Right cardiac atrium (tissue), 5 donors: Measurements from ENCODE around the gene PLN. TPM values are rescaled to one million over a fixed set of nuclear protein-coding genes. Genes with fewer than 3 reads are reported as not detected.

Experiments
- ATAC-seq, 2 donors: fragments of 200-7000 bp; cut with Tn5 transposase; one replicate each; pipeline versions ENCODE4 v1.8.0 to v1.9.1; 2020; ENCODE audit warnings: moderate library complexity in 2 of 2, mild to moderate bottlenecking in 1 of 2
- DNase-seq, 3 donors: peaks; one replicate each; pipeline ENCODE4 v3.0.0-alpha.2; 2020
- H3K27ac ChIP-seq: one replicate; pipeline ENCODE4 v1.5.1; 2013; ENCODE audit warnings: mild to moderate bottlenecking, low read length, control low read depth, moderate library complexity
- H3K27me3 ChIP-seq: one replicate; pipeline ENCODE4 v1.6.1; 2013; ENCODE audit not compliant: control insufficient read depth, insufficient read depth
- H3K4me1 ChIP-seq: one replicate; pipeline ENCODE4 v1.6.1; 2013; ENCODE audit warnings: low read length; ENCODE audit not compliant: control insufficient read depth, insufficient read depth
- H3K4me3 ChIP-seq: one replicate; pipeline ENCODE4 v1.5.1; 2013; ENCODE audit warnings: low read length, control low read depth
- H3K9me3 ChIP-seq: one replicate; pipeline ENCODE4 v1.6.1; 2013; ENCODE audit warnings: low read length; ENCODE audit not compliant: control insufficient read depth
- WGBS: extraction: QIAGEN DNeasy Blood & Tissue Kit; methylation state at CpG from one replicate; pipeline ENCODE4 v1.1.7; 2013; 5-methylcytosine and 5-hydroxymethylcytosine counted together
- intact Hi-C, 4 donors: fragments of 100-400 bp; cut with DNase I; formaldehyde crosslinking; loops; one replicate each; pipeline versions ENCODE4 v1.11.0 to v1.14.0; 2022 to 2023
- polyA plus RNA-seq: library from polyadenylated mRNA; stranded (reverse); fragments of 200-250 nt; gene quantifications from one replicate; pipeline ENCODE4 v1.2.3, GENCODE V29; 2013
- total RNA-seq, 4 donors: library from RNA; stranded (reverse); fragmentation: NEBNext Ultra II Directional; extraction: Animal tissue kit (Norgen Biotek cat#: 25700); gene quantifications; one replicate each; pipeline ENCODE4 v1.2.1, GENCODE V29; 2021
- donor health status: healthy with polysubstance abuse.
- donor health status: DM: no; HTN: yes; CAD: no.
- donor health status: DM: no; HTN: no; CAD: no.
- donor health status: DM: no; HTN: yes; CAD: no; lungs with severe emphysema.
- donor health status: DM: yes; HTN: yes; CAD: no.

Gene PLN
- total and polyA plus RNA-seq, 5 donors: 654 to 1,907 (median 1,272) TPM

DNA sequence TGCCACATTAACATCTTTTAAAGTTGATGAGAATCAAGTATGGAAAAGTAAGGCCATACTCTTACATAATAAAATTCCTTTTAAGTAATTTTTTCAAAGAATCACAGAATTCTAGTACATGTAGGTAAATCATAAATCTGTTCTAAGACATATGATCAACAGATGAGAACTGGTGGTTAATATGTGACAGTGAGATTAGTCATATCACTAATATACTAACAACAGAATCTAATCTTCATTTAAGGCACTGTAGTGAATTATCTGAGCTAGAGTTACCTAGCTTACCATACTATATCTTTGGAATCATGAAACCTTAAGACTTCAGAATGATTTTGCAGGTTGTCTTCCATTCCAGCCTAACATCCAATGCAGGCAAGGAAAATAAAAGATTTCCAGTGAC, 11.6 kb downstream of the PLN start:
- intact Hi-C loops: no loop called here
- H3K4me1 ChIP-seq: no peaks in the 10 kb centered on the region
- no peaks in the 10 kb centered on the region for H3K9me3 ChIP-seq
- no peaks in the 10 kb centered on the region for H3K27me3 ChIP-seq
- ATAC-seq (no peak), DNase-seq (no peak)
- no peak overlapping the region for H3K27ac ChIP-seq
- no peak overlapping the region for H3K4me3 ChIP-seq

DNA sequence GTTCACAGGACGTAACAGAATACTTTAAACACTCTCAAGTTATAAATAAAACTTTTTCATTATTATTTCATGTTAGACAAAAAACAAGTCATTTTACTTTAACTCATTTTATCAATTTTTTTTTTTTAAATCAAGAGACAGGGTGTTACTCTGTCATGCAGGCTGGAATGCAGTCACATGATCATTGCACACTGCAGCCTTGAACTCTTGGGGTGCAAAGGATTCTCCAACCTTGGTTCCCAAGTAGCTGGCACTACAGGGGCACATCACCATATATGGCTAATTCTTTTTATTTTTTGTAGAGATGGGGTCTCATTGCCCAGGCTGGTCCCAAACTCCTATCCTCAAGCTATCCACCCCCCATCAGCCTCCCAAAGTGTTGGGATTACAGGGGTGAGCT, 14.2 kb downstream of the PLN start:
- DNase-seq (no peak), ATAC-seq (peak in 1 of 2 donors; percentile 32)
- Histone ChIP-seq H3K4me3 (no peak overlapping the region), H3K27ac (no peak overlapping the region), H3K27me3 (no peaks in the 10 kb centered on the region), H3K9me3 (no peaks in the 10 kb centered on the region), H3K4me1 (no peaks in the 10 kb centered on the region)
- 64% methylated on average over 1 of the region's 1 CpG for WGBS
- intact Hi-C loops: no loop called here

DNA sequence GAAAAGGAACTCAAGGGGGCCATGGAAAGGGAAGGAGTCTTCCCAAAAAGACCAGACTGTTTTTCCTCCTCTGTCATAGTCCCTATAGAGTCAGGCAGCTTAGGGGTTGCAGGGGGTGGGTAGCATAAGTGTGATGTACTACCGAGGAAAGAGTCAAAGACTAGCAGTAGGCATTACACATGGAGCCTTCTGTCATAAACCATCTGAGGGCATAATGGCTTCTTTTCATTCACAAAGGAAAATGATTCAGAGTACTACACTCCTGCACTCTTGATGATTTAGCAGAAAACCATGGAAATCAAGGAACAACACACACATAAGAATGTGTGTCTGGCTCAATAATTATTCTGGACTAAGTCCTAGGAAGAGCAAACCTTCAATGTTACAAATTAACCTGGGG, 14.9 kb downstream of the PLN start:
- 63% methylated on average over 1 of the region's 1 CpG for WGBS
- Histone ChIP-seq H3K27ac (no peak overlapping the region), H3K9me3 (no peaks in the 10 kb centered on the region), H3K4me3 (no peak overlapping the region), H3K4me1 (peaks cover 2% of the 10 kb centered on the region), H3K27me3 (no peaks in the 10 kb centered on the region)
- DNase-seq (no peak), ATAC-seq (peak; percentile 27 to 50)
- intact Hi-C loops: no loop called here

DNA sequence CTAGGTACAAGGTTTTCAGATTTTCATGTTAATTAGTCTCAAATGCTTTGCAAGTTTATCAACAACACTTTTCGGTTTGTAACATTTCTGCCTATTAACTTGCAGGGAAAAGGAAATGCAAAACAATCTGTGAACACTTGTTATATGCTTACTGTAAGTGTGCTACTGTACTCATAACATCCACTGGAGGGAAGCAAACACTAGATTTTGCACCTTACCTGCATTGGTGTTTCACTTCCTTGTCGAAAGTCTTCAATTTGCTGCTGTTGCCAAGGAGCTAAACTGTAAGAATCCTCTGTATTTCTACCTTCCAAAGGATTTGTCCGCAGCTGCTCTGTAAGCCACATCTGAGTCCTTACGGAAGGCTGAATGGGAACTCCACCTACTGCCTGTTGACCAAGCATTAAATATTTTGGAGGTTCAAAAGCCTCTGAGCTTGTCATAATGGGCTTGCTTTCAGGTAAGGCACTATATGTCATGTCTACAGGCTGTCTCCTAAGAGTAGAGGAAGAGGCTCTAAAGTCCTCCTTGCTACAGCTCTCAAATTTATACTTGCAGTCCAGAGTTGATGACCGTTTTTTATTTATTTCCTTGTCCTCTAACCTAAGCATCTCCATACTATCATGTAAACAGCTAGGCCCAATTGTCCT, 17.3 kb downstream of the PLN start:
- H3K27ac ChIP-seq: no peak overlapping the region

GRCh38 chr6:118567974-118568373, 19.9 kb downstream of the PLN start:
- peak; percentile 54 to 57 for ATAC-seq
- Histone ChIP-seq H3K4me1 (peaks cover 2% of the 10 kb centered on the region), H3K27ac (no peak overlapping the region), H3K4me3 (no peak overlapping the region), H3K9me3 (no peaks in the 10 kb centered on the region), H3K27me3 (no peaks in the 10 kb centered on the region)
- DNase-seq: no peak
- 49% methylated on average over 3 of the region's 3 CpGs for WGBS
- intact Hi-C loops: no loop called here

More for the DNA sequence above, 17.3 kb downstream of the PLN start:
- Histone ChIP-seq H3K27me3 (no peaks in the 10 kb centered on the region), H3K4me3 (no peak overlapping the region), H3K9me3 (no peaks in the 10 kb centered on the region), H3K4me1 (peaks cover 2% of the 10 kb centered on the region)
- peak in 1 of 2 donors; percentile 17 for ATAC-seq
- no peak for DNase-seq
- intact Hi-C loops: no loop called here
- 75% methylated on average over 5 of the region's 5 CpGs for WGBS

GRCh38 chr6:118569498-118569897, 21.4 kb downstream of the PLN start:
- DNase-seq (no peak), ATAC-seq (no peak)
- no peaks in the 10 kb centered on the region for H3K9me3 ChIP-seq
- H3K27ac ChIP-seq: no peak overlapping the region
- peaks cover 2% of the 10 kb centered on the region for H3K4me1 ChIP-seq
- intact Hi-C loops: no loop called here
- no peak overlapping the region for H3K4me3 ChIP-seq
- 99% methylated on average over 1 of the region's 1 CpG for WGBS
- no peaks in the 10 kb centered on the region for H3K27me3 ChIP-seq

GRCh38 chr6:118571121-118571520, 23.0 kb downstream of the PLN start:
- 93% methylated on average over 2 of the region's 2 CpGs for WGBS
- H3K27me3 ChIP-seq: no peaks in the 10 kb centered on the region
- intact Hi-C loops: no loop called here
- no peak overlapping the region for H3K27ac ChIP-seq
- H3K4me1 ChIP-seq: peaks cover 2% of the 10 kb centered on the region
- H3K4me3 ChIP-seq: no peak overlapping the region
- DNase-seq (no peak), ATAC-seq (no peak)
- peaks cover 2% of the 10 kb centered on the region for H3K9me3 ChIP-seq

DNA sequence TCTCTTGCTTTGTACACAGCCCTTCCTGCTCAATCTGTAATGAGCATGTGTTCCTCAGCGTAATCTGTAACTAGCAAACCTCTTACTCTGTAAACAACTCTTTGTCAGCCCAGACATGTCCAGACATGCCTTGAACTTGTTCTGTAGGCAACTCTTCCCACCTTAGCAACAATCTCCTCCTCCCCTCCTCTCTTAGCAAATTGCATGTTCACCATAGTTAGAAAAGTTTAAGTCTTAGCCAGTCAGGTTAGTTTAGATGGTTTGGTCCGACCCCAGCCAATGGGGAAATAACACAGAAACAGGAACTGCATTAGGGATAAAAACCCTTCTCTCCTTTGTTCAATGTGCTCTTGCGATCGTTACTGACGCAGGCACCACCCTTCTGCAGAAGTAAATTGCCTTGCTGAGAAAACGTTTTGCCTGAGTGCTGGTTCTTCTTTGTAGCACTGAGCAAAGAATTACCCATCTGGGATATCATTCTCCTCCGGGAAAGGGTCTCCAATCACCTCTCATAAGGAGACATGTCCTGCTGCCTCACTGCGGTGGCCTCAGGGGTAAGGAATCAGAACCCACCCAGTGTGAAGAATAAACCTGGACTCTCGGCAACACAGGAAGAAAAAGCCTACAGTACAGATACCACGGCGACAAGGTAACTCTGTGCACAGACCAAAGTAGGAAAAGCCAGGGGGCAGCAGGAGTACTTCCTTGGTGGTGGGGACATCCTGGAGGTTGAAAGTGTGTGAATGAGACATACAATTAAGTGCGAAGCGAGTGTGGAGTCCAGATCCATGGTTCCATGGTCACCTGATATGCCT, 26.2 kb downstream of the PLN start:
- no peak for ATAC-seq

DNA sequence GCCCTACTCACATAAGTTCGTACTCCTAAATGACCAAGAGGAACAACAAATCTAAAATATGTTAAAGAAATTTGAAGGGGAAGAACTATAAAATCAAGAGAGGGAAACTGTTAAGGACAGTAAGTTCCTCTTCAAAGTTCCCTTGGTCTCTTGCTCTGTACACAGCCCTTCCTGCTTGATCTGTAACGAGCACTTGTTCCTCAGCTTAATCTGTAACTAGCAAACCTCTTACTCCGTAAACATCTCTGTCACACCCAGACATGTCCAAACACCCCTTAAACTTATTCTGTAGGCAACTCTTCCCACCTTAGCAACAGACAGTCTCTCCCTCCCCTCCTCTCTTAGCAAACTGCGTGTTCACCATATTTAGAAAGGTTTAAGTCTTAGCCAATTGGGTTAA, 29.9 kb downstream of the PLN start:
- 71% methylated on average over 4 of the region's 4 CpGs for WGBS
- ATAC-seq (no peak), DNase-seq (no peak)
- H3K4me3 ChIP-seq: no peak overlapping the region
- intact Hi-C loops: no loop called here
- no peaks in the 10 kb centered on the region for H3K4me1 ChIP-seq
- H3K27me3 ChIP-seq: no peaks in the 10 kb centered on the region
- peaks cover 2% of the 10 kb centered on the region for H3K9me3 ChIP-seq
- no peak overlapping the region for H3K27ac ChIP-seq

More for the DNA sequence above, 26.2 kb downstream of the PLN start:
- Histone ChIP-seq H3K4me1 (no peaks in the 10 kb centered on the region), H3K27ac (no peak overlapping the region), H3K4me3 (no peak overlapping the region), H3K27me3 (no peaks in the 10 kb centered on the region), H3K9me3 (peaks cover 2% of the 10 kb centered on the region)
- intact Hi-C loops: no loop called here
- DNase-seq: no peak
- 97% methylated on average over 13 of the region's 13 CpGs for WGBS

GRCh38 chr6:118578617-118579016, 30.5 kb downstream of the PLN start:
- no peak overlapping the region for H3K4me3 ChIP-seq
- H3K4me1 ChIP-seq: no peaks in the 10 kb centered on the region
- no peaks in the 10 kb centered on the region for H3K27me3 ChIP-seq
- intact Hi-C loops: no loop called here
- ATAC-seq (no peak), DNase-seq (no peak)
- no peak overlapping the region for H3K27ac ChIP-seq
- H3K9me3 ChIP-seq: peaks cover 2% of the 10 kb centered on the region
- WGBS: 98% methylated on average over 12 of the region's 12 CpGs

DNA sequence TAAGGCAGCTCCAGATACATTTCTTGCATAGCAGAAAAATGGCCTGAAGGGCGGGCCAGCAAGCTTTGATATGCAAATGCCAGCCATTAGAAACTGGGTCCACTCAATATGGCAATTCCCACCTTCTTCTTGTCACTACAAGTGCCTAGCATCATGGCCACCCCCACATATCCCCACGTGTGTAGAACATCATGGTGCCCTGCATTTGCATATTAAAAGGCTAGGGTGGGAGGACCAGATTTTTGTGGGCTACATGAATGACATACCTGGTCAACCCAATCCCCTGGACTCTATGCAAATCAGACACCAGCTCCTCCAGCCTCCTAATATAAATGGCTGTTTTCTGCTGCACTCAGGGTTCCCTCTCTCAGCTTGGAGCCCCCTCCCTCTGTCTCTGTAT, 31.7 kb downstream of the PLN start:
- intact Hi-C loops: loop anchor here in 3 of 4 donors (5.0 to 10.0 kb wide), 2 partner anchors 295 to 297 kb away; no protein-coding TSS in a partner anchor
- H3K4me1 ChIP-seq: no peaks in the 10 kb centered on the region
- no peaks in the 10 kb centered on the region for H3K9me3 ChIP-seq
- H3K27ac ChIP-seq: no peak overlapping the region
- H3K27me3 ChIP-seq: no peaks in the 10 kb centered on the region
- WGBS: 94% methylated on average over 2 of the region's 2 CpGs
- no peak for ATAC-seq
- no peak overlapping the region for H3K4me3 ChIP-seq
- DNase-seq: no peak
